ENCODE results near the gene ANKRD44.

Gene ANKRD44

DNA sequence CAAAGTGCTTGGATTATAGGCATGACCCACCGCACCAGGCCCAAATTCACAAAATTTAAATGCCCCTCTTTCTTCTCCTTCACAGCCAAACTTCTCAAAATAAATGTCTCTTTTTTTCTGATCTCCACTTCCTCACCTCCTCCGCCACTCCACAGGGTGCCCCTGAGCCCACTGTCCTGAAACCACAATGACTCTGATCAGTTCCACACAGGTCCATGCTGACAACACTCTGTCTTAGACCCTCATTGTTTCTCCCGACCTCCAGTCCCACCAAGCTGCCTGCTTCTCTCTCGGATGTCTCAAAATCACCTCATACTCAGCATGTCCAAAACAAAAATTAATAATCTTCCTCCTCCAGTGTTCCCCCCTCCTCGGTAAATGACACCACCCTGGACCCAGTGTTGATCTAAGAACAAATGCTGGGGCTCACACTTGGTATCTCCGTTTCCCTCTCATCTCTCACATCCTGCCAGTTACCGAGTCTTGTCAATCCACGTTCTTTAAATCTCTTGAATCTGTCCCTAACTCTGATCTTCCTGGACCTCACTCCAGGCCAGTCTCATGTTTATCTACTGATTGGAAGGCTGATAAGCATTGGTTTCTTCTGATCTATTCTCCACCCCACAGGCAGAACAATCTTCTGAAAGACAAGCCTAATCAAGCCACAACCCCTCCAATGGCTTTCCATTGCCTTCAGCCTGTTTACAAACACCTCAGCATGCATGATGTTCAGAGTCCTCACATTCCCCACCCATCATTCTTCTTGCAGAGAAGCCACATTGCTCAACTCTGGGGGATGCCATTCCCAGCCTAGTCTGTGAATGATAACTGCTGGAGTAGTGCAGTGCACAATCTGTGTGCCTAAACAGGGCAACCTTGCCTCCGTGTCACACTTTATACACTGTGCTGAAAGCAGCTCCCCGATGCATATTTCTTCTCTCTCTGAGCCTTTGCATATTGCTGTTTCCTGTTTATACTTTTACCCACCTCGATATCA, 12.4 kb upstream of the ANKRD44 start:
- peaks cover 12% of the 10 kb centered on the region; the same call in 1 of the 2 replicates for H3K36me3 ChIP-seq (ENCODE audit: insufficient read depth, low read length)
- no peaks in the 10 kb centered on the region for H3K27me3 ChIP-seq (ENCODE audit: insufficient read depth, low read length)
- TF ChIP-seq, protein P1, sequence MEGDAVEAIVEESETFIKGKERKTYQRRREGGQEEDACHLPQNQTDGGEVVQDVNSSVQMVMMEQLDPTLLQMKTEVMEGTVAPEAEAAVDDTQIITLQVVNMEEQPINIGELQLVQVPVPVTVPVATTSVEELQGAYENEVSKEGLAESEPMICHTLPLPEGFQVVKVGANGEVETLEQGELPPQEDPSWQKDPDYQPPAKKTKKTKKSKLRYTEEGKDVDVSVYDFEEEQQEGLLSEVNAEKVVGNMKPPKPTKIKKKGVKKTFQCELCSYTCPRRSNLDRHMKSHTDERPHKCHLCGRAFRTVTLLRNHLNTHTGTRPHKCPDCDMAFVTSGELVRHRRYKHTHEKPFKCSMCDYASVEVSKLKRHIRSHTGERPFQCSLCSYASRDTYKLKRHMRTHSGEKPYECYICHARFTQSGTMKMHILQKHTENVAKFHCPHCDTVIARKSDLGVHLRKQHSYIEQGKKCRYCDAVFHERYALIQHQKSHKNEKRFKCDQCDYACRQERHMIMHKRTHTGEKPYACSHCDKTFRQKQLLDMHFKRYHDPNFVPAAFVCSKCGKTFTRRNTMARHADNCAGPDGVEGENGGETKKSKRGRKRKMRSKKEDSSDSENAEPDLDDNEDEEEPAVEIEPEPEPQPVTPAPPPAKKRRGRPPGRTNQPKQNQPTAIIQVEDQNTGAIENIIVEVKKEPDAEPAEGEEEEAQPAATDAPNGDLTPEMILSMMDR (IDR thresholded peaks at IDR 0.05; ENCODE audit: low read length) = no peak
- no peak for TF ChIP-seq EZH2 (IDR thresholded peaks at IDR 0.05; ENCODE audit: borderline replicate concordance, low read length)
- peak overlapping the region; percentile 16 for H3K4me3 ChIP-seq (ENCODE audit: low read depth, low read length, poor library complexity, severe bottlenecking)
- H3K4me1 ChIP-seq (ENCODE audit: insufficient read depth, low read length, severe bottlenecking) = peaks cover 43% of the 10 kb centered on the region
- no peaks in the 10 kb centered on the region for H4K20me1 ChIP-seq (ENCODE audit: insufficient read depth, low read length)
- H2AFZ ChIP-seq (ENCODE audit: low read length) = no peak overlapping the region
- no peaks in the 10 kb centered on the region for H3K79me2 ChIP-seq (ENCODE audit: insufficient read depth, low read length)
- peak overlapping the region; percentile 44 for H3K27ac ChIP-seq (ENCODE audit: low read depth, low read length, poor library complexity, severe bottlenecking)
- H3K4me2 ChIP-seq (ENCODE audit: low read length) = peak overlapping the region; percentile 51
- no peaks in the 10 kb centered on the region for H3K9me3 ChIP-seq (ENCODE audit: low read length)
- H3K9ac ChIP-seq (ENCODE audit: low read length) = peak overlapping the region; percentile 12; the same call in 1 of the 2 replicates
- H3K9me2 ChIP-seq (ENCODE audit: low read depth, low read length) = no peaks in the 10 kb centered on the region
- no peaks in the 10 kb centered on the region for H3F3A ChIP-seq (ENCODE audit: insufficient read depth, low read length)

DNA sequence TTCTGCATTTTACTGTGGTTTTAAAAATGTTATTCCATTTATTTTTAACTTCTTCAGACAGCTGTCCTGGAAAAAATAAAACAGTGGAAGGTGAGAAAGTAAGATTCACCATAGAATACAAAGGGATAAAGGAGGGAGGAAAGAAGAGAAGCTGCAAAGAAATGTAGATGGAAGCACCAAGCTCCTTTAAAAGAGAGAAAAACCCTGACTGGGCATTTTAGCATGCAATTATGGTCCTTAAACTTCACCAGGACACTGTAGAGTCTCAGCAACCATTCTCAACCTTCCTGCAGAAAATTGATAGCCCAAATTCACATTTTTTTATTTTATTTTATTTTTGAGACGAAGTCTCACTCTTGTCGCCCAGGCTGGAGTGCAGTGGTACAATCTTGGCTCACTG, 11.6 kb upstream of the ANKRD44 start:
- H3K27me3 ChIP-seq (ENCODE audit: insufficient read depth, low read length) = no peaks in the 10 kb centered on the region
- H3K9me3 ChIP-seq (ENCODE audit: low read length) = no peaks in the 10 kb centered on the region
- no peaks in the 10 kb centered on the region for H3K9me2 ChIP-seq (ENCODE audit: low read depth, low read length)
- peaks cover 34% of the 10 kb centered on the region for H3K4me1 ChIP-seq (ENCODE audit: insufficient read depth, low read length, severe bottlenecking)
- H3F3A ChIP-seq (ENCODE audit: insufficient read depth, low read length) = no peaks in the 10 kb centered on the region
- no peak overlapping the region for H3K4me3 ChIP-seq (ENCODE audit: low read depth, low read length, poor library complexity, severe bottlenecking)
- peaks cover 12% of the 10 kb centered on the region; the same call in 1 of the 2 replicates for H3K36me3 ChIP-seq (ENCODE audit: insufficient read depth, low read length)
- TF ChIP-seq EZH2 (IDR thresholded peaks at IDR 0.05; ENCODE audit: borderline replicate concordance, low read length) = no peak
- TF ChIP-seq, protein P1 (IDR thresholded peaks at IDR 0.05; ENCODE audit: low read length) = no peak
- no peak overlapping the region for H3K27ac ChIP-seq (ENCODE audit: low read depth, low read length, poor library complexity, severe bottlenecking)
- H3K9ac ChIP-seq (ENCODE audit: low read length) = no peak overlapping the region
- H3K4me2 ChIP-seq (ENCODE audit: low read length) = no peak overlapping the region
- H2AFZ ChIP-seq (ENCODE audit: low read length) = no peak overlapping the region
- H4K20me1 ChIP-seq (ENCODE audit: insufficient read depth, low read length) = no peaks in the 10 kb centered on the region
- H3K79me2 ChIP-seq (ENCODE audit: insufficient read depth, low read length) = no peaks in the 10 kb centered on the region

DNA sequence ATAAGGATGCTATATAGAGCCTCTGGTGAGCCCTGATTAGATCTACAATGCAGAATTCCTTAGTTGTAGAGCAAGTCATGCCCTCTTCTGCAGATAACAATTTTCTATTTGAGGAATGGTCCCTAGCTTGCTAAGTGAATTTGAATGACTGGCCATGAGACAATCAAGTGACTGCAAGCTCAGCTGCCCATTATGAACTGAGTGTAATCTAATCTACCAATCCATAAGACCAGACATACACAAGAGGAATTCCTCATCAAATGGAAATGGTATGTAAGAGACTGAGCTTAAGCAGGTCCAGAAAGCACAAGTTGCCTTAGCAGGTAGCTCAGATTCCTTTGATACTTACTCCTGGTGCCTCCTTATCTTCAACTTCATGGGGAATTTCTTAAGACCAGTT, 4.8 kb upstream of the ANKRD44 start:
- Histone ChIP-seq H3K36me3 (ENCODE audit: insufficient read depth, low read length) (0 out of 2 replicates have a peak, but pooled peaks cover 5% of the 10 kb centered on the region), H3K4me3 (ENCODE audit: low read depth, low read length, poor library complexity, severe bottlenecking) (no peak overlapping the region), H4K20me1 (ENCODE audit: insufficient read depth, low read length) (no peaks in the 10 kb centered on the region), H3K27me3 (ENCODE audit: insufficient read depth, low read length) (no peaks in the 10 kb centered on the region), H3K9me2 (ENCODE audit: low read depth, low read length) (no peaks in the 10 kb centered on the region), H3F3A (ENCODE audit: insufficient read depth, low read length) (no peaks in the 10 kb centered on the region), H3K27ac (ENCODE audit: low read depth, low read length, poor library complexity, severe bottlenecking) (no peak overlapping the region), H3K4me1 (ENCODE audit: insufficient read depth, low read length, severe bottlenecking) (peaks cover 14% of the 10 kb centered on the region), H2AFZ (ENCODE audit: low read length) (no peak overlapping the region), H3K9ac (ENCODE audit: low read length) (no peak overlapping the region), H3K4me2 (ENCODE audit: low read length) (no peak overlapping the region), H3K9me3 (ENCODE audit: low read length) (no peaks in the 10 kb centered on the region), H3K79me2 (ENCODE audit: insufficient read depth, low read length) (no peaks in the 10 kb centered on the region)
- TF ChIP-seq, protein P1 (IDR thresholded peaks at IDR 0.05; ENCODE audit: low read length) = no peak
- TF ChIP-seq EZH2 (IDR thresholded peaks at IDR 0.05; ENCODE audit: borderline replicate concordance, low read length) = no peak
